H1 (cell line): ENCODE measurements around the gene RGL2. TPM values are rescaled to one million over a fixed set of nuclear protein-coding genes. Genes with fewer than 3 reads are reported as not detected.

ENCODE experiments used
- CTCF ChIA-PET: fragments of 300-600 bp; sonication (Branson Sonifier 250); formaldehyde crosslinking; loops from one replicate; lab custom pipeline; 2021; ENCODE audit not compliant: partially characterized antibody; lab: Charles Lee
- POLR2A ChIA-PET: fragments of 300-600 bp; sonication (Branson Sonifier 250); formaldehyde crosslinking; loops from one replicate; lab custom pipeline; 2021; ENCODE audit warnings: inconsistent platforms; ENCODE audit not compliant: partially characterized antibody; lab: Charles Lee
- DNase-seq, 2 experiments: peaks; one replicate each; pipeline versions ENCODE4 v3.0.0 to v3.0.0-alpha.2; 2010 to 2022; ENCODE audit warnings: low spot score in 2 of 2, low read depth in 1 of 2, mixed read lengths in 1 of 2
- FAIRE-seq: peaks from 2 replicates; lab custom pipeline; 2011; peaks lifted over from hg19 to GRCh38; lab: Jason Lieb, UNC
- H2AFZ ChIP-seq: 2 replicates; pipeline ENCODE4 v1.8.1; 2012; ENCODE audit warnings: low read length, inconsistent platforms
- H2AK5ac ChIP-seq: 2 replicates; pipeline ENCODE4 v1.6.1; 2013; ENCODE audit warnings: low read depth, low read length
- H2BK120ac ChIP-seq: replicated peaks from 2 replicates; pipeline ENCODE3; 2013; ENCODE audit warnings: low read depth, low read length, inconsistent platforms
- H2BK12ac ChIP-seq: 2 replicates; pipeline ENCODE4 v1.6.1; 2013; ENCODE audit warnings: low read depth, low read length
- H2BK15ac ChIP-seq: 2 replicates; pipeline ENCODE4 v1.6.1; 2013; ENCODE audit warnings: low read length
- H2BK20ac ChIP-seq: 2 replicates; pipeline ENCODE4 v1.6.1; 2013; ENCODE audit warnings: low read length
- H2BK5ac ChIP-seq: 2 replicates; pipeline ENCODE4 v1.6.1; 2013; ENCODE audit warnings: low read depth, low read length
- H3K14ac ChIP-seq: 2 replicates; pipeline ENCODE4 v1.6.1; 2013; ENCODE audit warnings: inconsistent platforms; ENCODE audit not compliant: insufficient read length
- H3K18ac ChIP-seq: 2 replicates; pipeline ENCODE4 v1.6.1; 2013; ENCODE audit warnings: low read length; ENCODE audit errors: extremely low read depth
- H3K23ac ChIP-seq: 2 replicates; pipeline ENCODE4 v1.6.1; 2013; ENCODE audit warnings: inconsistent platforms; ENCODE audit not compliant: insufficient read length
- H3K23me2 ChIP-seq: 2 replicates; pipeline ENCODE4 v1.6.1; 2013; ENCODE audit warnings: low read depth, low read length
- H3K27ac ChIP-seq: 2 replicates; pipeline ENCODE4 v1.6.1; 2011; ENCODE audit warnings: low read depth, low read length, inconsistent platforms
- H3K27me3 ChIP-seq, 4 experiments: replicated peaks in 1 of 4; 1 replicate in 1 of 4; 2 replicates in 3 of 4; pipeline versions ENCODE4 v1.6.1 to v1.8.1; 2011 to 2013; ENCODE audit warnings: low read length in 3 of 4, mild to moderate bottlenecking in 3 of 4, inconsistent platforms in 2 of 4, mixed read lengths in 2 of 4, moderate library complexity in 1 of 4; ENCODE audit not compliant: control insufficient read depth in 3 of 4, insufficient read depth in 3 of 4; ENCODE audit errors: extremely low read depth in 1 of 4
- H3K36me3 ChIP-seq, 4 experiments: 2 replicates each; pipeline versions ENCODE4 v1.6.1 to v1.8.1; 2011 to 2013; ENCODE audit warnings: mild to moderate bottlenecking in 4 of 4, low read length in 3 of 4, moderate library complexity in 2 of 4, control low read depth in 1 of 4, inconsistent platforms in 1 of 4; ENCODE audit not compliant: insufficient read depth in 4 of 4, control insufficient read depth in 2 of 4
- H3K4ac ChIP-seq: replicated peaks from 2 replicates; pipeline ENCODE3; 2013; ENCODE audit warnings: low read length, low read depth, mixed read lengths, inconsistent platforms; ENCODE audit not compliant: insufficient read length
- H3K4me1 ChIP-seq, 4 experiments: replicated peaks in 1 of 4; 1 replicate in 1 of 4; 2 replicates in 3 of 4; pipeline versions ENCODE4 v1.6.1 to v1.8.1; 2011 to 2013; ENCODE audit warnings: low read length in 3 of 4, inconsistent platforms in 2 of 4, mixed read lengths in 1 of 4; ENCODE audit not compliant: insufficient read depth in 4 of 4, control insufficient read depth in 3 of 4
- H3K4me2 ChIP-seq, 2 experiments: 2 replicates each; pipeline versions ENCODE4 v1.6.1 to v1.8.1; 2011 to 2013; ENCODE audit warnings: low read depth in 2 of 2, low read length in 2 of 2, control low read depth in 1 of 2, inconsistent platforms in 1 of 2, mild to moderate bottlenecking in 1 of 2; ENCODE audit not compliant: insufficient read depth in 1 of 2
- H3K4me3 ChIP-seq, 4 experiments: fragments of 200-600, 300-600 bp in 1 of 4; sonication (generic), shearing (Covaris generic), sonication (Bioruptor Twin) in 1 of 4; 2 replicates each; pipeline versions ENCODE4 v1.5.1 to v1.8.1; 2011 to 2016; ENCODE audit warnings: low read length in 4 of 4, low read depth in 3 of 4, control low read depth in 2 of 4, inconsistent platforms in 2 of 4, mild to moderate bottlenecking in 2 of 4, mixed read lengths in 1 of 4, moderate library complexity in 1 of 4; ENCODE audit not compliant: insufficient read depth in 2 of 4; ENCODE audit errors: extremely low read depth in 1 of 4
- H3K56ac ChIP-seq: replicated peaks from 2 replicates; pipeline ENCODE3; 2013; ENCODE audit warnings: low read depth, mild to moderate bottlenecking, mixed read lengths, low read length, inconsistent platforms; ENCODE audit not compliant: insufficient read length
- H3K79me1 ChIP-seq: 2 replicates; pipeline ENCODE4 v1.6.1; 2013; ENCODE audit warnings: low read depth, low read length, control low read depth
- H3K79me2 ChIP-seq, 2 experiments: 2 replicates each; pipeline versions ENCODE4 v1.6.1 to v1.8.1; 2012 to 2013; ENCODE audit warnings: low read length in 2 of 2, mild to moderate bottlenecking in 2 of 2, inconsistent platforms in 1 of 2; ENCODE audit not compliant: insufficient read depth in 2 of 2, control insufficient read depth in 1 of 2
- H3K9ac ChIP-seq, 4 experiments: replicated peaks in 1 of 4; 1 replicate in 1 of 4; 2 replicates in 3 of 4; pipeline versions ENCODE4 v1.6.1 to v1.8.1; 2011 to 2013; ENCODE audit warnings: low read depth in 3 of 4, low read length in 3 of 4, control low read depth in 2 of 4, mild to moderate bottlenecking in 2 of 4, moderate library complexity in 2 of 4, inconsistent platforms in 1 of 4; ENCODE audit errors: extremely low read depth in 1 of 4
- H3K9me3 ChIP-seq, 2 experiments: 2 replicates each; pipeline versions ENCODE4 v1.6.1 to v1.8.1; 2012 to 2013; ENCODE audit warnings: mild to moderate bottlenecking in 2 of 2, moderate library complexity in 2 of 2, control low read depth in 1 of 2, inconsistent platforms in 1 of 2, low read depth in 1 of 2, low read length in 1 of 2, mixed read lengths in 1 of 2; ENCODE audit not compliant: insufficient read depth in 2 of 2
- H4K20me1 ChIP-seq, 2 experiments: replicated peaks in 1 of 2; 2 replicates each; pipeline versions ENCODE3 to v1.8.1; 2011 to 2013; ENCODE audit warnings: inconsistent platforms in 2 of 2, low read length in 2 of 2, mild to moderate bottlenecking in 1 of 2; ENCODE audit not compliant: insufficient read depth in 2 of 2, control insufficient read depth in 1 of 2
- H4K5ac ChIP-seq: 2 replicates; pipeline ENCODE4 v1.6.1; 2013; ENCODE audit warnings: low read length, low read depth, mixed read lengths, inconsistent platforms; ENCODE audit not compliant: insufficient read length
- H4K8ac ChIP-seq: 2 replicates; pipeline ENCODE4 v1.8.0; 2013; ENCODE audit warnings: mild to moderate bottlenecking, moderate library complexity, low read length, inconsistent platforms; ENCODE audit not compliant: insufficient read depth; ENCODE audit errors: extremely low read depth
- H4K91ac ChIP-seq: replicated peaks from 2 replicates; pipeline ENCODE3; 2013; ENCODE audit warnings: low read length, mixed read lengths, inconsistent platforms; ENCODE audit not compliant: insufficient read length
- CBX8 ChIP-seq: fragments of 300-800, 300-1000 bp; sonication (generic); IDR thresholded peaks from 2 replicates; pipeline ENCODE4 v1.7.1; 2016; ENCODE audit warnings: low read depth, low read length, borderline replicate concordance
- EZH2 ChIP-seq: fragments of 200-600 bp; sonication (generic); IDR thresholded peaks from 2 replicates; pipeline ENCODE4 v1.7.1; 2012; ENCODE audit warnings: low read depth, mild to moderate bottlenecking, moderate library complexity, low read length, inconsistent platforms; ENCODE audit not compliant: severe bottlenecking
- RNF2 ChIP-seq: fragments of 200-900, 300-1000 bp; sonication (generic); IDR thresholded peaks from 2 replicates; pipeline ENCODE4 v1.7.1; 2016; ENCODE audit warnings: borderline replicate concordance, low read depth, mild to moderate bottlenecking, antibody characterized with exemption, low read length; ENCODE audit not compliant: poor library complexity, severe bottlenecking; ENCODE audit errors: missing control alignments
- SAP30 ChIP-seq: fragments of 300-600 bp; sonication (generic); IDR thresholded peaks from 2 replicates; pipeline ENCODE4 v1.7.1; 2012; ENCODE audit warnings: low read length, moderate library complexity, mild to moderate bottlenecking, inconsistent platforms; ENCODE audit not compliant: insufficient read depth, insufficient replicate concordance
- SRF ChIP-seq: IDR thresholded peaks from 2 replicates; pipeline ENCODE4 v1.6.1; 2011; ENCODE audit warnings: mild to moderate bottlenecking, low read depth, low read length, moderate library complexity
- WGBS, 2 experiments: shearing (Covaris generic) in 1 of 2; methylation state at CpG; one replicate each; pipeline versions ENCODE4 v1.1.6 to v1.1.7; 2013 to 2015; ENCODE audit warnings: low lambda C conversion rate in 2 of 2, mixed read lengths in 2 of 2, inconsistent platforms in 1 of 2, low coverage in 1 of 2, missing lambda C conversion rate in 1 of 2; ENCODE audit not compliant: insufficient replicate concordance in 2 of 2, insufficient coverage in 1 of 2, insufficient read length in 1 of 2; ENCODE audit errors: extremely low coverage in 1 of 2, missing lambda C conversion rate in 1 of 2; 5-methylcytosine and 5-hydroxymethylcytosine counted together
- polyA plus RNA-seq, 7 experiments: library from polyadenylated mRNA; depleted of rRNA in 3 of 7; stranded (reverse) in 5 of 7; unstranded in 2 of 7; fragments of >200 nt in 5 of 7; fragments of 200-250 nt in 2 of 7; gene quantifications; 1 replicate in 5 of 7; 2 replicates in 1 of 7; 4 replicates in 1 of 7; pipeline versions ENCODE4 v1.2.1 to v1.2.3, GENCODE V29; 2011 to 2013; ENCODE audit warnings: missing spikeins in 2 of 7, mixed read lengths in 2 of 7
- total RNA-seq: library from RNA; stranded (reverse); fragmentation: NEBNext Ultra II Directional; extraction: Animal tissue kit (Norgen Biotek cat#: 25700); gene quantifications from 2 replicates; pipeline ENCODE4 v1.2.1, GENCODE V29; 2021
- TF ChIP-seq, protein P1 (sequence below), 3 experiments: IDR thresholded peaks; 1 replicate in 2 of 3; 2 replicates in 1 of 3; pipeline versions ENCODE4 v1.5.1 to v1.6.1; 2011; ENCODE audit warnings: low read length in 3 of 3, mild to moderate bottlenecking in 3 of 3, inconsistent platforms in 2 of 3, low read depth in 1 of 3, moderate library complexity in 1 of 3; ENCODE audit not compliant: insufficient read depth in 1 of 3; ENCODE audit errors: control extremely low read depth in 1 of 3
- TF ChIP-seq, protein P2 (sequence below): IDR thresholded peaks from 2 replicates; pipeline ENCODE4 v1.6.1; 2012; ENCODE audit warnings: inconsistent platforms

RGL2 gene
- total and polyA plus RNA-seq, 2 of the 8 experiments (the other 6 are each of a cell fraction or from before 2014, with no cell fraction given): 58.1 to 80.3 TPM

DNA sequence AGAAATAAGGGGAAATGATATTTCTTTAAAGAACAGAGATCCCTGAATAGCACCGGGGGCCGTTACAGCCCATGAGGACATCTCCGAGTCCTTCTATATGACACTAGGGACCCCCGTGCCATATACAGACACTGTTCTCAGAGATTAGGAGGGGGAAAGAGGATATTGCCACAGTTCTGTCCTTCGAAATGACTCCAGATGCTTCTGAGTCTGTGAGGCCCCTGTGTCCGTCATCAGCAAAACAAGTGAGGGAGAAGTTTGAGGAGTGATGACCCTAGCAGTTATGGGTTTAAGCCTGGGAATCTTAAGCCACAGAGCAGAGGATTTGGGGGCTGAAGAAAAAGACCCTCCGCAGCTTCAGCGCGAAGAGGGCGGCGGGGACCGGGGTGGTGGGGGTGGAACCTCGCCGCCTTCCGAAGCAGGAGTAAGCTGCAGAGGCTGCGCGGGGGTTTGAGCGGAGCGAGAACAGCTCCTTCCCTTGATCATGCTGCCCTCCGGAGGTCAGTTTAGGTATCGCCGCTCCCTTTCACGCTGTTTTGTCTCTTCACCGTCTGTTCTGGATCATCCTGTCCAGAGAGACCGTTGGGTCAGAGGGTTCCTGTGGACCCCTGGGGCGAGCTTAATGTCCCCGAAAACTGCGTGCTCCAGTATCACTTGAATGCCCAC is 50.6 kb downstream of the RGL2 start:
- ChIA-PET POLR2A (interaction anchor here (0.6 to 2.2 kb wide), 18 partner anchors 8 to 276 kb away, joined by 3 to 15 read pairs (median 5); partner anchors contain the start of genes HSD17B8, RGL2, RING1 and RPS18), CTCF (interaction anchor here (0.5 to 7.9 kb wide), 41 partner anchors 12 to 1574 kb away, joined by 3 to 107 read pairs (median 5); partner anchors contain the start of genes HSD17B8, RING1, RPS18 and VPS52)
- H3K79me2 ChIP-seq: no peaks in the 10 kb centered on the region
- no peak overlapping the region for H2BK15ac ChIP-seq
- H3K9ac ChIP-seq: no peak overlapping the region
- no peaks in the 10 kb centered on the region for H3K9me3 ChIP-seq
- no peak overlapping the region for H3K18ac ChIP-seq
- no peak overlapping the region for H2BK12ac ChIP-seq
- H3K14ac ChIP-seq: no peak overlapping the region
- 9% methylated on average over 17 of the region's 28 CpGs; no CpG with 5 or more reads in 1 of the 2 experiments for WGBS, 2 experiments
- peaks cover 9% of the 10 kb centered on the region; the same call in 1 of the 2 replicates for H3K23me2 ChIP-seq
- no peak overlapping the region for H3K4ac ChIP-seq
- no peak overlapping the region for H3K23ac ChIP-seq
- no peaks in the 10 kb centered on the region for H3K79me1 ChIP-seq
- peaks cover 0 to 10% (median 7%) of the 10 kb centered on the region in 4 experiments; a peak in 4 of 7 replicates for H3K4me1 ChIP-seq
- no peak overlapping the region for H2AK5ac ChIP-seq
- H2BK5ac ChIP-seq: no peak overlapping the region
- FAIRE-seq (peak; percentile 28), DNase-seq (peak; percentile 75 to 98)
- no peak overlapping the region for H3K27ac ChIP-seq
- peaks cover 0 to 2% (median 0%) of the 10 kb centered on the region in 4 experiments; a peak in 1 of 8 replicates for H3K36me3 ChIP-seq
- H3K27me3 ChIP-seq: peaks cover 0 to 21% (median 11%) of the 10 kb centered on the region in 4 experiments; a peak in 6 of 7 replicates
- no peak overlapping the region for H4K5ac ChIP-seq
- no peak overlapping the region for H4K91ac ChIP-seq
- no peak overlapping the region for H4K8ac ChIP-seq
- no peaks in the 10 kb centered on the region for H4K20me1 ChIP-seq
- H2AFZ ChIP-seq: peak overlapping the region; percentile 54; the same call in 1 of the 2 replicates
- H2BK120ac ChIP-seq: no peak overlapping the region
- H3K56ac ChIP-seq: no peak overlapping the region
- peak overlapping the region; percentile 63 to 98 for H3K4me2 ChIP-seq
- H3K4me3 ChIP-seq: peak overlapping the region; percentile 5 to 70 (median 52); a peak in 7 of 8 replicates
- no peak overlapping the region for H2BK20ac ChIP-seq
- no peak for TF ChIP-seq EZH2
- TF ChIP-seq, protein P1, sequence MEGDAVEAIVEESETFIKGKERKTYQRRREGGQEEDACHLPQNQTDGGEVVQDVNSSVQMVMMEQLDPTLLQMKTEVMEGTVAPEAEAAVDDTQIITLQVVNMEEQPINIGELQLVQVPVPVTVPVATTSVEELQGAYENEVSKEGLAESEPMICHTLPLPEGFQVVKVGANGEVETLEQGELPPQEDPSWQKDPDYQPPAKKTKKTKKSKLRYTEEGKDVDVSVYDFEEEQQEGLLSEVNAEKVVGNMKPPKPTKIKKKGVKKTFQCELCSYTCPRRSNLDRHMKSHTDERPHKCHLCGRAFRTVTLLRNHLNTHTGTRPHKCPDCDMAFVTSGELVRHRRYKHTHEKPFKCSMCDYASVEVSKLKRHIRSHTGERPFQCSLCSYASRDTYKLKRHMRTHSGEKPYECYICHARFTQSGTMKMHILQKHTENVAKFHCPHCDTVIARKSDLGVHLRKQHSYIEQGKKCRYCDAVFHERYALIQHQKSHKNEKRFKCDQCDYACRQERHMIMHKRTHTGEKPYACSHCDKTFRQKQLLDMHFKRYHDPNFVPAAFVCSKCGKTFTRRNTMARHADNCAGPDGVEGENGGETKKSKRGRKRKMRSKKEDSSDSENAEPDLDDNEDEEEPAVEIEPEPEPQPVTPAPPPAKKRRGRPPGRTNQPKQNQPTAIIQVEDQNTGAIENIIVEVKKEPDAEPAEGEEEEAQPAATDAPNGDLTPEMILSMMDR (IDR thresholded peaks at IDR 0.05; ENCODE audit: control extremely low read depth in 1 of 3, insufficient read depth in 1 of 3, low read depth in 1 of 3, low read length in 3 of 3): peak; percentile 88 to 96 (median 92)
- no peak for TF ChIP-seq CBX8
- no peak for TF ChIP-seq SAP30
- TF ChIP-seq RNF2: no peak
- TF ChIP-seq, protein P2, sequence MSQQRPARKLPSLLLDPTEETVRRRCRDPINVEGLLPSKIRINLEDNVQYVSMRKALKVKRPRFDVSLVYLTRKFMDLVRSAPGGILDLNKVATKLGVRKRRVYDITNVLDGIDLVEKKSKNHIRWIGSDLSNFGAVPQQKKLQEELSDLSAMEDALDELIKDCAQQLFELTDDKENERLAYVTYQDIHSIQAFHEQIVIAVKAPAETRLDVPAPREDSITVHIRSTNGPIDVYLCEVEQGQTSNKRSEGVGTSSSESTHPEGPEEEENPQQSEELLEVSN: 0 out of 2 replicates have a peak, but pooled peaks have one; percentile 28
- no peak for TF ChIP-seq SRF
